ENCODE measurements around the gene ALDH4A1.

- TF ChIP-seq CHD4 (IDR thresholded peaks at IDR 0.05; ENCODE audit: insufficient read depth, insufficient replicate concordance, low read depth, low read length, poor library complexity, severe bottlenecking), result no peak
- no peak for TF ChIP-seq RBM39 (optimal IDR thresholded peaks at IDR 0.05; ENCODE audit: low read depth, low read length)
- TF ChIP-seq ZNF444 (CRISPR knock-in tag; IDR thresholded peaks at IDR 0.05), result no peak
- no peak for TF ChIP-seq YY1 (IDR thresholded peaks at IDR 0.05; ENCODE audit: borderline replicate concordance in 1 of 3, control insufficient read depth in 1 of 3, extremely low read depth in 1 of 3, insufficient read depth in 3 of 3, insufficient read length in 1 of 3, insufficient replicate concordance in 2 of 3, low read depth in 1 of 3, low read length in 2 of 3)
Observed at GRCh38 chr1:18928406-18928805, 26.1 kb upstream of the ALDH4A1 start.
